HuH-7.5 (cell line): ENCODE results near the gene LUZP4.
A peak's percentile ranks its signal among the peaks of the same experiment; 100 is the strongest.
"Not testable (repeated sequence)": the region's sequence is repeated elsewhere in the genome, so short reads cannot be mapped to it uniquely, and the experiment has no call there.

Experiments used
- DNase-seq: peaks from one replicate; pipeline ENCODE4 v3.0.0; 2011; ENCODE audit warnings: low spot score

Gene LUZP4

GRCh38 chrX:115337491-115338144, 48.1 kb downstream of the LUZP4 start:
- no peak for DNase-seq

GRCh38 chrX:115339441-115340025, 50.0 kb downstream of the LUZP4 start:
- DNase-seq: no peak

- DNase-seq: no peak
Observed at GRCh38 chrX:115341421-115341820, 51.9 kb downstream of the LUZP4 start.

GRCh38 chrX:115344885-115345614, 55.5 kb downstream of the LUZP4 start:
- DNase-seq: peak; percentile 49

- DNase-seq: no peak
Observed at GRCh38 chrX:115345615-115346014, 56.1 kb downstream of the LUZP4 start.

GRCh38 chrX:115346738-115347137, 57.2 kb downstream of the LUZP4 start:
- DNase-seq: not testable (repeated sequence)

- DNase-seq: no peak
Observed at GRCh38 chrX:115348446-115349225, 59.1 kb downstream of the LUZP4 start.

GRCh38 chrX:115350711-115351381, 61.3 kb downstream of the LUZP4 start:
- DNase-seq: no peak

- no peak for DNase-seq
Observed at GRCh38 chrX:115356369-115356768, 66.9 kb downstream of the LUZP4 start.
